ENCODE measurements around the gene DENND5A. TPM values are rescaled to one million over a fixed set of nuclear protein-coding genes. Genes with fewer than 3 reads are reported as not detected.

The DENND5A gene
- total and polyA plus RNA-seq, 9 of the 15 experiments (the other 6 are each of a cell fraction or from before 2014, with no cell fraction given): 11.7 to 130 (median 46.3) TPM

- ATAC-seq: no peak
- Histone ChIP-seq H3K36me3 (ENCODE audit: control insufficient read depth, insufficient read depth, low read length) (no peaks in the 10 kb centered on the region), H3K27ac (ENCODE audit: extremely low read depth, low read depth, low read length) (no peak overlapping the region), H3K9me3 (replicated peaks; ENCODE audit: control insufficient read depth, insufficient read depth, low read depth, low read length) (no peaks in the 10 kb centered on the region), H3K27me3 (ENCODE audit: control insufficient read depth in 2 of 2, insufficient read depth in 2 of 2, low read length in 2 of 2) (no peaks in the 10 kb centered on the region), H4K20me1 (replicated peaks; ENCODE audit: control insufficient read depth, insufficient read depth, low read length) (peaks cover 3% of the 10 kb centered on the region; the same call in 1 of the 2 replicates), H3K9me1 (ENCODE audit: control insufficient read depth, insufficient read depth, low read length) (no peaks in the 10 kb centered on the region), H3K4me3 (no peak overlapping the region), H3K4me2 (ENCODE audit: insufficient read depth, low read length) (no peak overlapping the region), H2AFZ (ENCODE audit: low read depth, low read length) (no peak overlapping the region), H3K79me2 (ENCODE audit: control insufficient read depth, insufficient read depth, low read length) (peaks cover 59% of the 10 kb centered on the region), H3K4me1 (replicated peaks in 1 of 2; ENCODE audit: control insufficient read depth in 2 of 2, insufficient read depth in 2 of 2, low read length in 2 of 2) (peaks cover 3 to 6% of the 10 kb centered on the region in 2 experiments; a peak in 3 of 5 replicates), H3K9ac (ENCODE audit: insufficient read depth in 1 of 2, low read depth in 2 of 2, low read length in 2 of 2) (no peak overlapping the region)
- intact Hi-C loops (cut with micrococcal nuclease): no loop called here
- POLR2A ChIA-PET: no interaction called here
- in situ Hi-C loops (cut with MboI): no loop called here
- TF ChIP-seq CEBPB (tag; IDR thresholded peaks at IDR 0.05) (0 out of 2 replicates have a peak, but pooled peaks have one; percentile 11), ARID2 (IDR thresholded peaks at IDR 0.05) (no peak), SRSF3 (IDR thresholded peaks at IDR 0.05; ENCODE audit: insufficient read depth, low read length) (no peak), MYBL2 (IDR thresholded peaks at IDR 0.05; ENCODE audit: low read depth) (no peak), MYBL2 (CRISPR knock-in tag; IDR thresholded peaks at IDR 0.05; ENCODE audit: borderline replicate concordance) (no peak), TSC22D4 (tag; IDR thresholded peaks at IDR 0.05) (no peak)
- BruUV-seq (replicated peaks): no TSS peak
- WGBS (ENCODE audit: insufficient coverage, low coverage, missing lambda C conversion rate): 17% methylated on average over 2 of the region's 2 CpGs
- CTCF ChIA-PET (ENCODE audit: low intra/inter-chr PET ratio): no interaction called here
- no peak for DNase-seq (ENCODE audit: extremely low read depth in 1 of 4, low spot score in 3 of 4)
- no peak for FAIRE-seq
Measured at GRCh38 chr11:9219572-9219971, 45.6 kb downstream of the DENND5A start.

- intact Hi-C loops (cut with micrococcal nuclease): no loop called here
- no peak overlapping the region for H3K4me2 ChIP-seq (ENCODE audit: insufficient read depth, low read length)
- DNase-seq (ENCODE audit: extremely low read depth in 1 of 4, low spot score in 3 of 4): no peak
- no peak overlapping the region for H2AFZ ChIP-seq (ENCODE audit: low read depth, low read length)
- ATAC-seq: no peak
- 69% methylated on average over 2 of the region's 2 CpGs for WGBS (ENCODE audit: insufficient coverage, low coverage, missing lambda C conversion rate)
- ChIA-PET CTCF (ENCODE audit: low intra/inter-chr PET ratio) (no interaction called here), POLR2A (interaction anchor here (1.4 kb wide), 1 partner anchor 10 kb away, joined by 5 read pairs; no protein-coding TSS in a partner anchor)
- peaks cover 3% of the 10 kb centered on the region; the same call in 1 of the 2 replicates for H4K20me1 ChIP-seq (replicated peaks; ENCODE audit: control insufficient read depth, insufficient read depth, low read length)
- no peak for FAIRE-seq
- no peaks in the 10 kb centered on the region for H3K27me3 ChIP-seq (ENCODE audit: control insufficient read depth in 2 of 2, insufficient read depth in 2 of 2, low read length in 2 of 2)
- H3K4me3 ChIP-seq: no peak overlapping the region
- H3K36me3 ChIP-seq (ENCODE audit: control insufficient read depth, insufficient read depth, low read length): no peaks in the 10 kb centered on the region
- in situ Hi-C loops (cut with MboI): no loop called here
- H3K9me3 ChIP-seq (replicated peaks; ENCODE audit: control insufficient read depth, insufficient read depth, low read depth, low read length): no peaks in the 10 kb centered on the region
- peaks cover 60% of the 10 kb centered on the region for H3K79me2 ChIP-seq (ENCODE audit: control insufficient read depth, insufficient read depth, low read length)
- no TSS peak for BruUV-seq (replicated peaks)
- H3K9ac ChIP-seq (ENCODE audit: insufficient read depth in 1 of 2, low read depth in 2 of 2, low read length in 2 of 2): no peak overlapping the region
- H3K27ac ChIP-seq (ENCODE audit: extremely low read depth, low read depth, low read length): no peak overlapping the region
- no peaks in the 10 kb centered on the region for H3K9me1 ChIP-seq (ENCODE audit: control insufficient read depth, insufficient read depth, low read length)
- H3K4me1 ChIP-seq (replicated peaks in 1 of 2; ENCODE audit: control insufficient read depth in 2 of 2, insufficient read depth in 2 of 2, low read length in 2 of 2): peaks cover 4 to 6% of the 10 kb centered on the region in 2 experiments; a peak in 3 of 5 replicates
- no peak for TF ChIP-seq NFATC3 (IDR thresholded peaks at IDR 0.05)
- TF ChIP-seq POLR2G (IDR thresholded peaks at IDR 0.05; ENCODE audit: low read depth, low read length): no peak
- TF ChIP-seq ZNF347 (CRISPR knock-in tag; IDR thresholded peaks at IDR 0.05; ENCODE audit: low read depth): no peak
- TF ChIP-seq HOMEZ (CRISPR knock-in tag; IDR thresholded peaks at IDR 0.05): no peak
- TF ChIP-seq SMAD1 (IDR thresholded peaks at IDR 0.05; ENCODE audit: low read depth, low read length, partially characterized antibody): no peak
- TF ChIP-seq HIVEP1 (CRISPR knock-in tag; IDR thresholded peaks at IDR 0.05): no peak
- no peak for TF ChIP-seq BDP1 (IDR thresholded peaks at IDR 0.05; ENCODE audit: insufficient read depth, insufficient read length)
- TF ChIP-seq SIX5 (IDR thresholded peaks at IDR 0.05; ENCODE audit: borderline replicate concordance in 1 of 2, insufficient read depth in 1 of 2, low read depth in 1 of 2, low read length in 2 of 2): no peak
- no peak for TF ChIP-seq ID3 (CRISPR knock-in tag; IDR thresholded peaks at IDR 0.05)
- no peak for TF ChIP-seq ID3 (tag; IDR thresholded peaks at IDR 0.05)
Measured at GRCh38 chr11:9219115-9219514, 46.0 kb downstream of the DENND5A start.
